ENCODE data around the gene TSR2.
"Not testable (repeated sequence)": the region's sequence is repeated elsewhere in the genome, so short reads cannot be mapped to it uniquely, and the experiment has no call there.

The TSR2 gene

DNA sequence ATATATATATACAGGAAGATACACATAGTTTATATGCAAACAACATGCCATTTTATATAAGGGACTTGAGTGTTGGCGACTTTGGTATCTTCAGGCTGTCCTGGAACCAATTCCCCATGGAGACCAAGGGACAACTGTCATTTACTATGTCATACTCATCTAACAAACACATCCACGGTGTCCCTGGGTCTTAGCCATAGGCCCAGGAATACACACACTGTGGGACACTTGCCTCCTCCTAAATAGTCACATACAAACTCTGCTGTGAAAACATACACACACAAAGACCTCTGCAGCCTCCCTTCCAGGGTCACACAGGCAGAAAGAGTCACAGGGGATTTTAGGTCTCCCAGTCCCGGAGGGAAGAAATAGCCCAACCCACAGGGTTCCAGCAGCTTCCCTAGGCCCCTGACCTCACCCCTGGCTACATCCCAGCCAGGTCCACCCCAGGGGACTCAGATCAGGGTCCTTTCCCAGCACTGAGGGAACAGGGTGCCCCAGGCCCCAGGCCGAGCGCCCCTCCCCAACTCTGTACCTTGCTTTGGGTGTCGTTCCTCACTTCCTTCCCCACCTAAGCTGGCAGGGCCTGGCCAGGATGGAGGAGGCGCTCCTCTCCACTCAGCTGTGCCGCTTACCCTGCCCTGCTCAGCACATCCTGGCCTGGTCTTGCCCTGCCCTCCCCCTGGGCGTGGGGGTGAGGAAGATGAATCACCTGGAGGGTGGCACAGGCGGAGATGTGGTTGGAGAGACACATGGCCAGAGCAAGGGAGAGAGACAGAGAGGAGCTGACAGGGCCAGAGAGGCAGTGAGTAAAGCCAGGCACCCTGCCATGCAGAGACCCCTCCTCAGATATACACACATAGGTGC is 34.0 kb downstream of the TSR2 start:
- Histone ChIP-seq H3K9ac (ENCODE audit: low read length) (no peak overlapping the region), H3K27me3 (ENCODE audit: control insufficient read depth, insufficient read depth, low read length) (no peaks in the 10 kb centered on the region), H3K4me1 (ENCODE audit: control insufficient read depth, insufficient read depth, low read length) (peaks cover 10% of the 10 kb centered on the region; the same call in 1 of the 2 replicates), H3K36me3 (ENCODE audit: control insufficient read depth, insufficient read depth, low read length) (peaks cover 17% of the 10 kb centered on the region), H3K4me3 (ENCODE audit: low read depth, low read length) (no peak overlapping the region), H3K9me3 (ENCODE audit: control insufficient read depth, insufficient read depth, low read depth, low read length) (peaks cover 14% of the 10 kb centered on the region; the same call in 1 of the 2 replicates), H3K27ac (ENCODE audit: low read depth, low read length) (no peak overlapping the region)

DNA sequence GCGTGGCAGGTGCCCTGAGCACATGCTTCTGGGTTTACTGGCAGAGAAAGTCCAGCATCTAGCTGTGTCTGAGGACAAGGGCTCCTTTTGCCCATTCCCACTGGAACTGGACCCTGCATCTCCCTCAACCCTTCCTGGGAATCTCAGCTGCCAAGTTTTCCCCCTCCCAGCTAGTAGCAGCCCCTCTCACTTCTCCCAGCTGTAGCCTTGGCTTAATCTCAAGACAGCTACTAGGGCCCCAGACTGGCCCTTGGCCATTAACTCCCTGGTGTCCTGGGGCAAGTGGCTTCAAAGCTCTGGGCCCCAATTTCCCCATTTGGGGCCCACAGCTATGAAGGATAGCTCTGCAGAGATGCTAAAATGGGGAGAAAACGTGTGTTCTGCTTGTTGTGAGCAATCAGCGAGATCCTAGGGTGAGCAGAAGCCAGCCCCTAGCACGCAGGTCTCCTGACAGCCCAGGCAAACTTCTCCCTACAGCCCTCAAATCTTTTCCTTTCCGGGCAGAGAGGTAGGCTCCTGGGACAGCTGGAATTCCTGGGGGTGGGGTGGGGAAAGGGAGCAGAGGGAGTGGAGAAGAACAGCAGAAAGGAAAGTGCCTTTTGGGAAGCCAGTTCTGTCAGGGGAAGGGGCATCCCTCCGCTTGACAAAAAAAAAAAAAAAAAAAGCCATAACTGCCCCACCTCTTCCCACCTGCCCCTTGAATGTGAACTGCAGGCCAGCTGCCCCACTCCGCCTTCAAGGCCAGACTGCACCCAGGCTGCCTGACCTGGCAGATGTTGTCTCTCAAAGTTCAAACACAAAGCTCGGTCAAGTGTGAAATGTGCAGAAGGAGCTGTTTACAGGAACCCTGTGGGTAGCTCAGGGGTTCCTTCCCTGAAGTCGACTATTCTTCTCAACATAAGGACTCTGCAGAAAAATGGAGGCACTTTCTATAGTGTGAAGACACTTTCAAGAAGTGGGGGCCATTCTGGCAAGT is 39.2 kb downstream of the TSR2 start:
- Histone ChIP-seq H3K27ac (ENCODE audit: low read depth, low read length) (peak overlapping the region; percentile 37; the same call in 1 of the 2 replicates), H3K36me3 (ENCODE audit: control insufficient read depth, insufficient read depth, low read length) (no peaks in the 10 kb centered on the region), H3K4me3 (ENCODE audit: low read depth, low read length) (peak overlapping the region; percentile 18; the same call in 1 of the 2 replicates)

DNA sequence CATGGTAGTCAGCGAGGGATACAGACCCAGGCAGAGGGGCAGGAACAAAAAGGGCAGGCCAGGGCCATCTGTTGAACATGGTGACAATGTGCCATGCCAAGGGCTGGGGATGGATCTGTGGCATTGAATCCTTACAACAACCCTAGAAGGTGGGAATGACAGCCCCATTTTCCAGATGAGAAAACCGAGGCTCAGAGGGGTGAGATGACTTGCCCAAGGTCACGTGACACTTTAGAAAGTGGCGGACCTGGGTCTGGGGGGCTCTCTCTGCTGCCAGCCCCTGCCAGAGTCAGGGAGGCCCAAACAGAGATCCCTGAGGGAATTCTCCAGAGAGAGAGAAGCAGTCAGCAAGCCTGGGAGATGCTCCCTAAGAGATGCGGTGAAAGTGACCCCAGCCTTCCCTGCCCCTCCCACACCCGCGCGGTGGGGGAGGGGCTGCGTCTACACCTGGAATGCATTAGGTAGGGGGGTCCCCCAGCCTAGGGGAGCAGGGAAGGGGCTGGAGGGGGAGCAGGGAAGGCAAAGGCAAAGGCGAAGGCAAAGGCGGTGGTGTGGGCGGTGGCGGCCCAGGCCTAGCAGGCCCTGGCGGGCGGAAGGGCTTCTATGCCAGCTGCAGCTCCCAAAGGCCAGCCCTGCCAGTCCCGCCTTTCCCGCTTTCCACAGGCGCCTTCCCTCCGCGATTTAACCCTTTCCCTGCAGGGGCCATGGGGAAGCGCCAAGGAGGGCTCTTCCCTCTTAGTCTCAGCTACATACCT is 42.8 kb downstream of the TSR2 start:
- peak overlapping the region; percentile 42 for H3K4me3 ChIP-seq (ENCODE audit: low read depth, low read length)
- H3K27me3 ChIP-seq (ENCODE audit: control insufficient read depth, insufficient read depth, low read length): no peaks in the 10 kb centered on the region
- H3K36me3 ChIP-seq (ENCODE audit: control insufficient read depth, insufficient read depth, low read length): no peaks in the 10 kb centered on the region
- peaks cover 60% of the 10 kb centered on the region for H3K4me1 ChIP-seq (ENCODE audit: control insufficient read depth, insufficient read depth, low read length)
- no peaks in the 10 kb centered on the region; the same call in 1 of the 2 replicates for H3K9me3 ChIP-seq (ENCODE audit: control insufficient read depth, insufficient read depth, low read depth, low read length)
- no peak overlapping the region; the same call in 1 of the 2 replicates for H3K27ac ChIP-seq (ENCODE audit: low read depth, low read length)
- peak overlapping the region; percentile 56 for H3K9ac ChIP-seq (ENCODE audit: low read length)

More for the DNA sequence above, 39.2 kb downstream of the TSR2 start:
- Histone ChIP-seq H3K9me3 (ENCODE audit: control insufficient read depth, insufficient read depth, low read depth, low read length) (peaks cover 3% of the 10 kb centered on the region; the same call in 1 of the 2 replicates), H3K4me1 (ENCODE audit: control insufficient read depth, insufficient read depth, low read length) (peaks cover 50% of the 10 kb centered on the region), H3K27me3 (ENCODE audit: control insufficient read depth, insufficient read depth, low read length) (no peaks in the 10 kb centered on the region), H3K9ac (ENCODE audit: low read length) (peak overlapping the region; percentile 7)

DNA sequence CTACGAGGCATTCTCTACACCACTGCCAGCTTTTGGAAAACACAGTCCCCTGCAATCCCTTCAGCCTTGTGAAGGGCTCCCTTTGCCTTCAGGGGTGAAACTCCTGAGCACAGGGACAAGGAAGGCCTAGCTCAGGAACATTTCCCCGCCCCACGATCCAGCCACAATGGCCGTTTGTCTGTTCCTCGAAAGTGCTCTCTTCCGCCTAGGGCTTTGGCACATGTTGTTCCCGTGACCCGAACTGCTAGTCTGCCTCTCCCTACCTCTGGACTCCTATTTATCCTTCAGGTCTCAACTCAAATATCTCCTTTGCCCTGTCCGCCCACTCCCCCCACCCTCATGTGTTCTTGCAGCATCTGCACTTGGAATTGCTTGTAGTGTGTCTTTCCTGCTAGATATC is 43.7 kb downstream of the TSR2 start:
- peaks cover 53% of the 10 kb centered on the region for H3K4me1 ChIP-seq (ENCODE audit: control insufficient read depth, insufficient read depth, low read length)
- peaks cover 2% of the 10 kb centered on the region; the same call in 1 of the 2 replicates for H3K9me3 ChIP-seq (ENCODE audit: control insufficient read depth, insufficient read depth, low read depth, low read length)
- no peaks in the 10 kb centered on the region for H3K36me3 ChIP-seq (ENCODE audit: control insufficient read depth, insufficient read depth, low read length)
- no peak overlapping the region for H3K4me3 ChIP-seq (ENCODE audit: low read depth, low read length)
- no peaks in the 10 kb centered on the region for H3K27me3 ChIP-seq (ENCODE audit: control insufficient read depth, insufficient read depth, low read length)
- no peak overlapping the region for H3K27ac ChIP-seq (ENCODE audit: low read depth, low read length)
- H3K9ac ChIP-seq (ENCODE audit: low read length): no peak overlapping the region

DNA sequence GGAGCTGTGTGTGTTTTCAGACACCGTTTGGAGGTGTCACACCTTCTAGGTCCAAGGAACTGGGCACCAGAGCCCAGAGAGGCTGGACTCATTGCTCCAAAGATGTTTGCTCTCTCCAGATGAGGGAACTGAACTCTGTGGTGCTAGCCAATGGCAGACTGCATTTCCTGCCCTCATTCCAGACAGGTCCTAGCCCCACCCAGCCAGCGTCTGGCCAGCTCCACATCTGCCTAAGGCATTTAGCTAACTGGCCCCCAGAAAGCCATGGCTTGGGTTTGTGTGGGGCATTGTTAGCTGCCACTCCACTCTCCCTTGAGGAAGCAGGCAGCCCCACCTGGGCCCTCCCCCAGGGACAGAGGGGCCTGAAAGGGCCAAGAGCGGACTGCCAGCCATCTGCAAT is 44.5 kb downstream of the TSR2 start:
- H3K4me3 ChIP-seq (ENCODE audit: low read depth, low read length): no peak overlapping the region
- no peaks in the 10 kb centered on the region for H3K36me3 ChIP-seq (ENCODE audit: control insufficient read depth, insufficient read depth, low read length)
- peaks cover 2% of the 10 kb centered on the region; the same call in 1 of the 2 replicates for H3K9me3 ChIP-seq (ENCODE audit: control insufficient read depth, insufficient read depth, low read depth, low read length)

GRCh38 chrX:54489819-54490218 is 49.6 kb downstream of the TSR2 start:
- H3K9me3 ChIP-seq (ENCODE audit: control insufficient read depth, insufficient read depth, low read depth, low read length); H3K27me3 ChIP-seq (ENCODE audit: control insufficient read depth, insufficient read depth, low read length); H3K4me3 ChIP-seq (ENCODE audit: low read depth, low read length); H3K27ac ChIP-seq (ENCODE audit: low read depth, low read length); H3K36me3 ChIP-seq (ENCODE audit: control insufficient read depth, insufficient read depth, low read length); H3K9ac ChIP-seq (ENCODE audit: low read length): not testable (repeated sequence)
- H3K4me1 ChIP-seq (ENCODE audit: control insufficient read depth, insufficient read depth, low read length): peaks cover 28% of the 10 kb centered on the region

More for the DNA sequence above, 44.5 kb downstream of the TSR2 start:
- peaks cover 48% of the 10 kb centered on the region for H3K4me1 ChIP-seq (ENCODE audit: control insufficient read depth, insufficient read depth, low read length)
- no peak overlapping the region for H3K27ac ChIP-seq (ENCODE audit: low read depth, low read length)
- no peak overlapping the region for H3K9ac ChIP-seq (ENCODE audit: low read length)
- no peaks in the 10 kb centered on the region for H3K27me3 ChIP-seq (ENCODE audit: control insufficient read depth, insufficient read depth, low read length)

- H3K27me3 ChIP-seq (ENCODE audit: control insufficient read depth, insufficient read depth, low read length): no peaks in the 10 kb centered on the region
- H3K4me1 ChIP-seq (ENCODE audit: control insufficient read depth, insufficient read depth, low read length): peaks cover 33% of the 10 kb centered on the region
- no peaks in the 10 kb centered on the region for H3K36me3 ChIP-seq (ENCODE audit: control insufficient read depth, insufficient read depth, low read length)
- no peak overlapping the region for H3K4me3 ChIP-seq (ENCODE audit: low read depth, low read length)
- peaks cover 8% of the 10 kb centered on the region; the same call in 1 of the 2 replicates for H3K9me3 ChIP-seq (ENCODE audit: control insufficient read depth, insufficient read depth, low read depth, low read length)
- no peak overlapping the region for H3K27ac ChIP-seq (ENCODE audit: low read depth, low read length)
- H3K9ac ChIP-seq (ENCODE audit: low read length): no peak overlapping the region
Measured at GRCh38 chrX:54492340-54492739, 52.1 kb downstream of the TSR2 start.

DNA sequence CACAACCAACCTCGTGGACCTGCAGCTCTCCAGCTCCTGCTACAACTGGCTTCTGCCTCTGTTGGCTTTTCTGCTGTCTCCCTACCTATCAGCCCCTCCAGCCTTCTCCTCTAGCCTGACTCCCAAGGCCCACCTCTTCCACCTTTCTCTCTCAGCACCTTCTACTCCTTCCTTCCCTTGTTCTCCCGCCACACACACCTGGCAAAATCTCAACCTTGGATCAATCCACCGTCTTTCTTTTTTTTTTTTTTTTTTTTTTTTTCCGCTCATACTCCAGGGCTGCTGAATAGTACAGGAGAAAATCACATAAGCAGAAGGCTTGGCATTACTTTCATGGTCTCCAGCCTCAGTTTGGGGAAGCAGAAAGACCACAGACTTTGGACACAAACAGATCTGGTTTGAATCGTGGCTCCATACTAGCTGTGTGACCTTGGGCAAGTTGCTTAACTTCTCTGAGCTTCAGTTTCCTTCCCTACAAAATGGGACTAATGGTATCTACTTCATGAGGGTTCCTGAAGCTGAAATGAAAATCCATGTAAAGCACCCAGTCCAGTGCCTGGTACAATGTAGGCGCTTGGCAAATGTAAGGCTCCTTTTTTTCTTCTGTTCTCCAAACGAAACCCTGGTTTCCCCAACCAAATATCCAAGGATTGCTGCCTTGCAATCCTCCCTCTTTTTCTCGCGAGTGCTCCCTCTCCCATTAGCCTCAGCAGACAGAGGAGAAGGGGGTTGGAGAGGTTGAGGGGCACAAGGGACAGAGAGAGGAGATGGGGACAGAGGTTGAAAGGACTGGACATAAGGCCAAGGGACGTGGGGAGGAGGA is 54.2 kb downstream of the TSR2 start:
- peak overlapping the region; percentile 93 for H3K4me3 ChIP-seq (ENCODE audit: low read depth, low read length)
- no peaks in the 10 kb centered on the region for H3K36me3 ChIP-seq (ENCODE audit: control insufficient read depth, insufficient read depth, low read length)
- peak overlapping the region; percentile 64; the same call in 1 of the 2 replicates for H3K27ac ChIP-seq (ENCODE audit: low read depth, low read length)
- peaks cover 11% of the 10 kb centered on the region; the same call in 1 of the 2 replicates for H3K9me3 ChIP-seq (ENCODE audit: control insufficient read depth, insufficient read depth, low read depth, low read length)
- H3K9ac ChIP-seq (ENCODE audit: low read length): peak overlapping the region; percentile 91
- H3K4me1 ChIP-seq (ENCODE audit: control insufficient read depth, insufficient read depth, low read length): peaks cover 48% of the 10 kb centered on the region
- no peaks in the 10 kb centered on the region for H3K27me3 ChIP-seq (ENCODE audit: control insufficient read depth, insufficient read depth, low read length)

Data from HUES6 (cell line).